ENCODE data around the gene PARD3.

The PARD3 gene

DNA sequence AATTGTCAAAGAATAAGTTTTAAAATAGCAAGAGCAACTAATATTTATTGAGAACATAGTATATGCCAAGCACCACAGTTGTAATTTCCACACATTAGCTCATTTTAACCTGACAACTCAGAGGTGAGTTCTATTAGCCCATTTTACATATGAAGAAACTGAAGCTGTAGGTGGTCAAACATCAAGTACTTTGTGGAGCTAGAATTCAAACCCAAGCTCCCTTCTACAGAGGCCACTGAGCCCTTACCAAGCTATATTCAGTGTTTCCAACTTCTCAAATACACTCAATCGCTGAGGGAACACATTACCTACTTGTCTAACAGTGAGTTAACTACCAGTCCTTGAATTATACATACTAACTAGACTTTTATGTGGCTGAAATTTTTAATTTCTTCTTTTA lies 236.6 kb downstream of the PARD3 start:
- intact Hi-C loops (cut with DNase I; ENCODE audit: low total_unique reads): no loop called here

DNA sequence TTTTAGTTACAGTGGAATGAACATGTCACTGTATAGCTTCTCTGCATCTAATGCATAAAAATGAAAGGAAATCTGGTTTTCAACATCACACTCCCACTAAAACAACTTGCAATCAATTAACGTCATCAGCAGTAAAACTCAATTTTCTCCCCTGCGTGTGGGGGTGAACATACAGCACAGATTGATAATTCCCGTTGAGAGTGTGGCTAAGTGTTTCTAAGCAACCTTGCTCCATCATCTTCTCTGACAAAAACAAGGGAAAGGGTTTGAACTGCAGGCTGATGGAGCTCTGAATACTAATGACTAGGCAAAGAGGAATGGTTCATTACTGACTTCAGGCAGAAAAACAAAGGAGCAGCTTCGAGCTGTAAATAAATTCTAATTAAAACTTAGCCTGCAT lies 238.3 kb downstream of the PARD3 start:
- intact Hi-C loops (cut with DNase I; ENCODE audit: low total_unique reads): no loop called here
- TF ChIP-seq, protein P1, sequence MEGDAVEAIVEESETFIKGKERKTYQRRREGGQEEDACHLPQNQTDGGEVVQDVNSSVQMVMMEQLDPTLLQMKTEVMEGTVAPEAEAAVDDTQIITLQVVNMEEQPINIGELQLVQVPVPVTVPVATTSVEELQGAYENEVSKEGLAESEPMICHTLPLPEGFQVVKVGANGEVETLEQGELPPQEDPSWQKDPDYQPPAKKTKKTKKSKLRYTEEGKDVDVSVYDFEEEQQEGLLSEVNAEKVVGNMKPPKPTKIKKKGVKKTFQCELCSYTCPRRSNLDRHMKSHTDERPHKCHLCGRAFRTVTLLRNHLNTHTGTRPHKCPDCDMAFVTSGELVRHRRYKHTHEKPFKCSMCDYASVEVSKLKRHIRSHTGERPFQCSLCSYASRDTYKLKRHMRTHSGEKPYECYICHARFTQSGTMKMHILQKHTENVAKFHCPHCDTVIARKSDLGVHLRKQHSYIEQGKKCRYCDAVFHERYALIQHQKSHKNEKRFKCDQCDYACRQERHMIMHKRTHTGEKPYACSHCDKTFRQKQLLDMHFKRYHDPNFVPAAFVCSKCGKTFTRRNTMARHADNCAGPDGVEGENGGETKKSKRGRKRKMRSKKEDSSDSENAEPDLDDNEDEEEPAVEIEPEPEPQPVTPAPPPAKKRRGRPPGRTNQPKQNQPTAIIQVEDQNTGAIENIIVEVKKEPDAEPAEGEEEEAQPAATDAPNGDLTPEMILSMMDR (IDR thresholded peaks at IDR 0.05): no peak
- no peak overlapping the region for H3K4me3 ChIP-seq
- peaks cover 0 to 32% (median 3%) of the 10 kb centered on the region in 4 donors for H3K4me1 ChIP-seq
- DNase-seq: no peak
- H3K9me3 ChIP-seq: no peaks in the 10 kb centered on the region
- H3K27me3 ChIP-seq: no peaks in the 10 kb centered on the region
- H3K36me3 ChIP-seq: no peaks in the 10 kb centered on the region
- H3K27ac ChIP-seq: no peak overlapping the region

More for the DNA sequence above, 236.6 kb downstream of the PARD3 start:
- TF ChIP-seq, protein P1 (IDR thresholded peaks at IDR 0.05): no peak
- H3K4me1 ChIP-seq: peaks cover 0 to 49% (median 3%) of the 10 kb centered on the region in 4 donors
- H3K9me3 ChIP-seq: no peaks in the 10 kb centered on the region
- H3K27ac ChIP-seq: no peak overlapping the region
- no peak for DNase-seq
- no peaks in the 10 kb centered on the region for H3K27me3 ChIP-seq
- no peak overlapping the region for H3K4me3 ChIP-seq
- no peaks in the 10 kb centered on the region for H3K36me3 ChIP-seq

DNA sequence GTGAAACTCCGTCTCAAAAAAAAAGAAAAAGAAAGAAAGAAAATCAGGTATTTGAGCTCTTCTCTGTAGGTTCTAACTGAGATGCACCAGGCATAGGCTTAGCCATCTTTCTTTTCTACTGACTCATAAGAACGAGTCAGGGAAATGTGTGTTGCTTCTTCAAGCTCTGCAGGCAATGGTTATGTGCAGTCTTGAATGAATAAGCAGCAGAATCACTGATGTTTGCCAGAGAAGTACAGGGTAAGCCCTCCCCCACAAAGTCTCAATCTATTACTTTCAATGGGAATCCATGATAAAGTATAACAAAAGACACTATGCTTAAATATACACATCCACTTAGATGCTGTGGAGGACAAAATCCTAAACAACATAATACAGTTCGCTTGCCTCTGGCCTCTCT lies 239.2 kb downstream of the PARD3 start:
- TF ChIP-seq, protein P1 (IDR thresholded peaks at IDR 0.05): no peak
- no peak for DNase-seq
- Histone ChIP-seq H3K4me1 (peaks cover 0 to 26% (median 0%) of the 10 kb centered on the region in 4 donors), H3K27ac (no peak overlapping the region), H3K27me3 (no peaks in the 10 kb centered on the region), H3K4me3 (no peak overlapping the region), H3K9me3 (no peaks in the 10 kb centered on the region), H3K36me3 (no peaks in the 10 kb centered on the region)
- intact Hi-C loops (cut with DNase I; ENCODE audit: low total_unique reads): no loop called here

DNA sequence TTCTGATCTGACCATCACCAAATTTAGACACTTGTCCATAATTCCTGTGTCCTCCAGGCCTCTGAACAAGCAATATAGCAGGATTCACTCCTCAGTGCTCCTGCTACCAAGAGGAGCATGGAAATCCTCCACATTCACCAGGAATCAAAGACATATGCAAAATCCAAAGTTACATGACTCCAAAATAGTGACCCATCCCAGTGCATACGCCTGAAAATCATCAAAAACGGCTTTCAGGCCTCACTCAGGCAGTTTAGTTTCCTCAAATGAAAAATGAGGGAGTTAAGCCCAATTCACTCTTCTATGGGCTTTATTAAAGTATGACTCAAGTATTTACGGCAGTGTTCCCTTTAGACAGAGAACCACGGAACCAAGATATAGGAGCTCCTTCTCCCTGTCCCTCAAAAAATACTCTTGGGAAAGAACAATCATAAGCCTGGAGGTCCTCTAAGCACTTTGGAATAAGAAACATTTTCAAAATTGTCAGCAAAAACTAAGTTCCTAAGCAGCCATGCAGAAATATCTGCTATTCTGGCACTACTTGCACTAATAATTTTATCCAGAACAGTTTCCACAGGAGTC lies 240.7 kb downstream of the PARD3 start:
- H3K4me3 ChIP-seq: no peak overlapping the region
- H3K36me3 ChIP-seq: no peaks in the 10 kb centered on the region
- H3K9me3 ChIP-seq: no peaks in the 10 kb centered on the region
- no peak for DNase-seq
- peaks cover 0 to 26% (median 0%) of the 10 kb centered on the region in 4 donors for H3K4me1 ChIP-seq
- TF ChIP-seq, protein P1 (IDR thresholded peaks at IDR 0.05): no peak
- no peak overlapping the region for H3K27ac ChIP-seq
- H3K27me3 ChIP-seq: no peaks in the 10 kb centered on the region
- intact Hi-C loops (cut with DNase I; ENCODE audit: low total_unique reads): no loop called here

DNA sequence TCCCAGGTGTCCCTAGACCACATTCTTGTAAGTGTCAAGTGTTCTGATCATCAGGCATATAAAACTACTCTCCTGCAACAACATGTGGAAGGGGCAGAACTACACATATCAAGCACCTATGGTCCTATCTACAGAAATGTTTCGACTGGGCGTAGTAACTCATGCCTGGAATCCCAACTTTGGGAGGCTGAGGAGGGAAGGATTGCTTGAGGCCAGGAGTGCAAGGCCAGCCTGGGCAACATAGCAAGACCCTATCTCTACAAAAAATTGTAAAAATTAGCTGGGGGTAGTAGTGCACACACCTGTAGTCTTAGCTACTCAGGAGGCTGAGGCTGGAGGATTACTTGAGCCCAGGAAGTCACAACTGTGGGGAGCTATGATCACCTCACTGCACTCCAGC lies 244.2 kb downstream of the PARD3 start:
- TF ChIP-seq, protein P1 (IDR thresholded peaks at IDR 0.05): no peak

More for the DNA sequence above, 244.2 kb downstream of the PARD3 start:
- intact Hi-C loops (cut with DNase I; ENCODE audit: low total_unique reads): no loop called here
- no peak for DNase-seq
- Histone ChIP-seq H3K4me3 (no peak overlapping the region), H3K4me1 (peaks cover 0 to 16% (median 4%) of the 10 kb centered on the region in 4 donors), H3K36me3 (no peaks in the 10 kb centered on the region), H3K27me3 (no peaks in the 10 kb centered on the region), H3K9me3 (no peaks in the 10 kb centered on the region), H3K27ac (no peak overlapping the region)
